ENCODE measurements around the gene TNNT2.

The TNNT2 gene

GRCh38 chr1:201354901-201355295 lies 22.6 kb downstream of the TNNT2 start:
- DNase-seq: no peak

GRCh38 chr1:201354151-201354900 lies 23.2 kb downstream of the TNNT2 start:
- DNase-seq: no peak

- DNase-seq: no peak
These were observed 24.1 kb downstream of the TNNT2 start for GRCh38 chr1:201353186-201353940.

DNA sequence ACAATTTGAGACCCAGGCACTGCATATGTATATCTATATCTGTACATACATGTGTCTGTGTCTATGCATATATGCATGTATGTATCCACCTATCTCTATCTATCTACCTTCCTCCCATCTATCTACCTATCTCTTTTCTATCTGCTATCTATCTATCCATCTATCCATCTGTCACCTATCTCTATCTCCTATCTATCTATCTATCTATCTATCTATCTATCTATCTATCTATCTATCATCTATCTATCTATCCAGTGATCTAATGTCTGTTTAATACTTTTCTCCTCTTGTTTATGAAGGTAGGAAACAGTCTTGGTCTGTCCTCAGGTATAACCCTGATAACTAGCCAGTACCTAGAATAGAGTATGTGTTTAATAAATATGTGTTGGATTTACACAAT lies 25.9 kb downstream of the TNNT2 start:
- no peak for DNase-seq

DNA sequence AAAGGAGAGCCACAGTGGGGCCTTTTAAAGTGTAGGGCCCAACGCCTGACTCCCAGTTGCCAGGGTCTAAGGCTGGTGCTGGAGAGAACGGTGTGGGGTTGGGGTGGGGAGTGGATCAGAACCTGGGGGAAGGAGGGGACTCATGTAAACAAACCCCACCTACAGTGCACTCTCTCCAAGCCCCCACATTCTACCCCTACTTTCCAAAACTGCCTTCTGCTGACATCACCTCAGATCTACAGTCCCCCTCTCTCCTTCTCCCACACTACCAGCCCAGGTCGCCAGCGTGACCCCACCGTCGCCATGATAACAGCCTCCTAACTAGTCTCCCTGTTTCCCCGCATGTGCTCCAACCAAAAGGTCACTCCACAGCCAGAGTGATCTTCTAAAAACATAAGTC lies 26.6 kb downstream of the TNNT2 start:
- DNase-seq: no peak

- DNase-seq: no peak
These were observed 27.1 kb downstream of the TNNT2 start for GRCh38 chr1:201350361-201350725.

- peak; percentile 42 for DNase-seq
These were observed 28.4 kb downstream of the TNNT2 start for GRCh38 chr1:201349092-201349491.

DNA sequence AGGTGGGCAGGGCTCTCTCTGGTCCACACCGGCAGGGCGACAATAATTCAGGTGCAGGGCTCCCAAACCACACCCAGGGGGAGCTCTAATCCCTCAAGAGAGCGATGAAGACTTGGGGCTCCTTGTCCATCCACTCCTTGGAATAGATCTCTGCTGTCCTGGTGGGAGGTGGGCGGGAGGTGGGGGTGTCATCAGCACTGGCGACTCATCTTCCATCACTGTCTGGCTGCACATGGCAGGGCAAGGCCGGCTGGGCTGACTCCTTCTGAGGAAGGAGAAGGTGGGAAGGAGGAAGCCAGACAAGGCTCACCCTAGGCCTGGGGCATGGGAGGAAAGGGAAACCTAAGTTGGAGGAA lies 29.3 kb downstream of the TNNT2 start:
- DNase-seq: peak; percentile 72

- no peak for DNase-seq
These were observed 29.8 kb downstream of the TNNT2 start for GRCh38 chr1:201347498-201348210.

DNA sequence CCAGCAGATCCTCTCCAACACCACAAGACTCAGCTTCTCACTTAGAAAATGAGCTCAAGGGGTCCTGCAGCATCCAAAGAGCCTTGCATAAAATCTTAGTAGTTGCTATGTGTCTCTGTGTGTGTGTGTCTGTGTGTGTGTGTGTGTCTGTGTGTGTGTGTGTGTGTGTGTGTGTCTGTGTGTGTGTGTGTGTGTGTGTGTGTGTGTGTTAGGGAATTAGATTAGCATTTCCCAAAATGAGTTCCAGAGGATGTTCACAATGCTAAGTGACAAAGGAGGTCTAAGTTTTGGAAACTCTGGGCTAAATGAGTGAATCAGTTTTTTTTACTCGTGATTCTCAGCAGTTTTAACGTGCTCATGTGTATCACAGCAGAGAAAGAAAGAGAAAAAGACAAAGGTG lies 30.5 kb downstream of the TNNT2 start:
- no peak for DNase-seq

- DNase-seq: peak; percentile 82
These were observed 31.0 kb downstream of the TNNT2 start for GRCh38 chr1:201346337-201346939.

DNA sequence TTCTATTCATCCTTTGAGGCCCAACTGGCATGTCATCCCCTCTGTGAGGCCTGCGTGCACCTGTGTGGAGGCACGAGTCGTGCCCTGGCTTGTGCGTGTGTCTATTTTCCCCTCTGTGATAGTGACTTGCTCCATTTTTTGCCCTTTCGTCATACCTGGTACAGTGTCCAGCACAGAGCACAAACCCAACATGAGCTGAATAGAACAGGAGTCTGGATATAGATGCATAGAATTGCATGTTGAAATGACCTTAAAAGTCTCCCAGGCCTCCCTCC lies 32.5 kb downstream of the TNNT2 start:
- DNase-seq: no peak

- no peak for DNase-seq
These were observed 33.0 kb downstream of the TNNT2 start for GRCh38 chr1:201344206-201345080.

DNA sequence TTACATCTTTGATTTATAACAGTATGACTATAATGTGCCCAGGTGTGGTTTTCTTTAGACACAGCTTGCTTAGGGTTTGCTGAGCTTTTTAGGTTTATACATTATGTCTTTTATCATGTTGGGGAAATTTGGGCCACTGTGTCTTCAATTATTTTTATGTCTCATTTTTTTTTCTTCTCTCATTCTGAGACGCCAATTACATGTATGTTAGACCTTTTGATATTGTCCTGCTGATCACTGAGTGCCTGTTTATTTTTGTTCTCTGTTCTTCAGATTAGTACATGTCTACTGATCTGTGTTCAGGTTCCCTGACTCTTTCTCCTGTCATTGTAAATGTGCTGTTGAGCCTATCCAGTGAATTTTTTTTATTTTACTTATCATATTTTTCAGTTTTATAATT lies 36.1 kb downstream of the TNNT2 start:
- no peak for DNase-seq

DNA sequence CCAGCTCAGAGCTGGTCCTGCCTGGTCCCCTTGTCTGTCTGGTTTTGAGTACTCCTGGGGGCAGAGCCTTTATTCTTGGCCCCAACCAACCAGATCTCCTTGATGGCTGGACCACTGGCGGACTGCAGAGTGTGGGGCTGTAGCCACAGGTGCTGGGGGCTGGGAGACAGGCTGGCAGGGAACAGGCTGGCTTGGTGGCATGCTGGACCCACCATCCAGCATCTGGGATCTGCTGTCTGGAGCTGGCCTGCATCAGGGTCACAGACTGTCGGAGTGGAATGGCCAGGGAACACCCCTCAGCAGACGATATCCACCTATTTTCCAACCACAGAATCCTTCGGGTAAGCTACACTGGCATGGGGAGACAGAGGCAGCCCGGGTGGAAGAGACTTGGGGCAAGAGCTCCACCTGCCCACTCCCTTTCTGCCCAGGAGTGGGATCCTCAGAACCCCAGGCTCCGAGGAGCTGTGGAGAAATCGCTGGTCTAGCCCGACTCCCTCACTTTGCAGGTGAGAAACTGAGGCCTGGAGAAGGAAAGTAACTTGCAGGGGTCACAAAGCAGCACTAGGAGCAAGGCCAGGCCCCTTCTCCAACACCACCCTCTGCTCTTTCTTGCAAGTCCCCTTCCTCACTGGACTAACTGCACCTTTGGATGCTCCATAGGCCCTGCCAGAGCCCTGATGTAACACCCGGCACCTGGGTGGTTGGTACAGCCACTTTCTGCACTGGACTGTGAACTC lies 40.6 kb downstream of the TNNT2 start:
- no peak for DNase-seq

- DNase-seq: no peak
These were observed 41.6 kb downstream of the TNNT2 start for GRCh38 chr1:201335901-201336300.

GRCh38 chr1:201335174-201335870 lies 42.2 kb downstream of the TNNT2 start:
- DNase-seq: no peak

DNA sequence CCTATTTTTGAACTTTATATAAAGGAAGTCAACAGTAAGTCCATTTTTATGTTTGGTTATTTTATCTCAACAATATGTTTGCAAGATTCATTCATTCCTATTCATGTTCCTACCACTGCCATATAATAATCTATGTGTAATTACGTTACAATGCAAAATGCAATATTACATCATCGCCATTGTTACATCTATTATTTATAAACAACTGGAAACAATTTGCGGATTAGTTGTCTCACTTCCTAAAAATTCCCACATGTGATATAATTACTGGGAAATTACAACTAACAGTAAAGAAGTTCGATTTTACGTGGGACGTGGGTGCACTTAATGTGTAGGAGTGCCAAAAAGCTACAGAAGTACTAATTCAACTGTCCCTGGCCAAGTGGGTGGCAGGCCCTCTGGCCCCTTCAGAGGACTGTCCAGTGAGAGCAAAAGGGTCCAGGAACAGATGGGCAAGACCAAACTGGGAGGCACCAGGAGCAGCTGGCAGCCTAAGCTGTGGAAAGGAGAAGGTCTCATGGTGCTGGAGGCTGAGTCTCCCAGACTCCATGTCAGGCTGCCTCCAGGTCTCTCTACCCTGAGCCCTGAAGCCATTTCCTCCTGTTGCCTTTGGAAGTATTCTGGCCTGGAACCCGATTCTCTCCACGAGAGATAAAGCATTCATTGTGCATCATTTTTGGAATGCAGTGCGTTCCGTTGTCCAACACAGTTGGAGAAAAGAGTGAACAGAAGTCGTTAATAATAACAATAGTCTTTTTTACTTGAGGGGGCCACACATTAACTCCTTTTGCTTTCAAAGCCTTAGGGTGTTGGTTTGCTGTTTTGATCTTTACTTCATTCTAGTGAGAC lies 42.9 kb downstream of the TNNT2 start:
- DNase-seq: no peak

DNA sequence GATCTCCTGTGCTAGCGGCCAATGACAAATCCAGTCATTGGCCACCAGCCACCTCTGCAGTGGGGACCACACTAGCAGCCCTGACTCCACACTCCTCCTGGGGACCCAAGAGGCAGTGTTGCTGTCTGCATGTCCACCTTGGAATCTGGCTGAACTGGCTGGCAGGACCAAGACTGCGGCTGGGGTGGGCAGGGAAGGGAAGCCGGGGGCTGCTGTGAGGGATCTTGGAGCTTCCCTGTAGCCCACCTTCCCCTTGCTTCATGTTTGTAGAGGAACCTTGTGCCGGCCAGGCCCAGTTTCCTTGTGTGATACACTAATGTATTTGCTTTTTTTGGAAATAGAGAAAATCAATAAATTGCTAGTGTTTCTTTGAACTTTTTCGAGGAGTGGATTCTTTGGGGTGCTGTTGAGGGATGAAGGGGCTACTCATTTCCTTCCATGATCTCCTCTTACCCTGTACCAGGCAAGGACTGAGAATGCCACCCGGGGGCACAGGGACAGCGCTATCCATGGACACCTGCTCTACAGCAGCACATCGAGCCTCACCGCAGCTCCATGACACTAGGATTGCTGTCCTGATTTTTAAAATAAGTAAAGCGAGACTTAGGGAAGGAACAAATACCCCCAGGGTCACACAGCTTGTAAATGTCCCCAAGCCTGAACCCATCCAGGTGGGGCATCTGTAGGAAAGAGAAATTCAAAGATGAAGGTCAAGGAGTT lies 44.7 kb downstream of the TNNT2 start:
- DNase-seq: no peak

GRCh38 chr1:201332021-201332420 lies 45.5 kb downstream of the TNNT2 start:
- DNase-seq: no peak

Measured in DMS53 (cell line).